HG03025 (cell line): ENCODE measurements around the gene TSFM.
"Not testable (repeated sequence)": the region's sequence is repeated elsewhere in the genome, so short reads cannot be mapped to it uniquely, and the experiment has no call there.

ENCODE experiments used
- ATAC-seq: cut with Tn5 transposase; IDR thresholded peaks from one replicate; pipeline ENCODE4 v1.9.1; 2021; ENCODE audit warnings: mild to moderate bottlenecking, moderate library complexity; ENCODE audit not compliant: unreplicated experiment, low FRiP score

Gene TSFM

GRCh38 chr12:57761391-57761998, 21.1 kb upstream of the TSFM start:
- no peak for ATAC-seq

- no peak for ATAC-seq
These were observed 20.1 kb upstream of the TSFM start for GRCh38 chr12:57762463-57762862.

GRCh38 chr12:57763881-57764661, 18.5 kb upstream of the TSFM start:
- no peak for ATAC-seq

GRCh38 chr12:57764662-57765002, 18.0 kb upstream of the TSFM start:
- ATAC-seq, result no peak

GRCh38 chr12:57765003-57765697, 17.4 kb upstream of the TSFM start:
- ATAC-seq, result peak; percentile 57

GRCh38 chr12:57765698-57766463, 16.7 kb upstream of the TSFM start:
- no peak for ATAC-seq

- no peak for ATAC-seq
These were observed 15.9 kb upstream of the TSFM start, which contains the start of gene CYP27B1 for GRCh38 chr12:57766464-57767304. Gene CYP27B1 (minus strand): TSS chr12:57767078. CDS start chr12:57767041, 37 bp downstream.

- no peak for ATAC-seq
These were observed 15.3 kb upstream of the TSFM start for GRCh38 chr12:57767305-57767698.

- ATAC-seq, result no peak
These were observed 14.7 kb upstream of the TSFM start for GRCh38 chr12:57767876-57768275.

- no peak for ATAC-seq
These were observed 13.0 kb upstream of the TSFM start for GRCh38 chr12:57769594-57769993.

GRCh38 chr12:57770734-57771133, 11.9 kb upstream of the TSFM start:
- ATAC-seq, result no peak

GRCh38 chr12:57771236-57771872, 11.2 kb upstream of the TSFM start:
- ATAC-seq, result peak; percentile 63

GRCh38 chr12:57771873-57772428, 10.6 kb upstream of the TSFM start, which contains the start of gene METTL1:
Gene METTL1 (minus strand): TSS chr12:57772105. CDS start chr12:57772083, 22 bp downstream.
- peak; percentile 83 for ATAC-seq

GRCh38 chr12:57772429-57773322, 9.9 kb upstream of the TSFM start, which contains the start of gene EEF1AKMT3:
Gene EEF1AKMT3 (plus strand): TSS chr12:57772614. CDS start chr12:57772725, 111 bp downstream.
- ATAC-seq, result peak; percentile 27

- ATAC-seq, result not testable (repeated sequence)
These were observed 8.0 kb upstream of the TSFM start for GRCh38 chr12:57774634-57775033.

GRCh38 chr12:57775044-57775443, 7.5 kb upstream of the TSFM start:
- no peak for ATAC-seq

- no peak for ATAC-seq
These were observed 6.9 kb upstream of the TSFM start for GRCh38 chr12:57775563-57776246.
